IMR-90 (cell line): ENCODE results near the gene MRPL47. TPM values are rescaled to one million over a fixed set of nuclear protein-coding genes. Genes with fewer than 3 reads are reported as not detected.

Source experiments
- ATAC-seq: fragments of 200-7000 bp; cut with Tn5 transposase; 2 replicates; pipeline ENCODE4 v1.9.1; 2020; ENCODE audit warnings: low read depth, mild to moderate bottlenecking, moderate library complexity
- BruUV-seq: library from RNA; stranded (reverse); fragments of 400-500 nt; replicated peaks from 2 replicates; lab custom pipeline; 2021; lab: Mats Ljungman, UMichigan
- CTCF ChIA-PET: fragments of 300-600 bp; formaldehyde crosslinking; extraction: SDS; loops from one replicate; lab custom pipeline; 2021; ENCODE audit warnings: antibody characterized with exemption; lab: Yijun Ruan, JAX
- POLR2A ChIA-PET: fragments of 300-600 bp; sonication (Branson Sonifier 250); formaldehyde crosslinking; loops from one replicate; lab custom pipeline; 2022; ENCODE audit warnings: antibody characterized with exemption; ENCODE audit not compliant: unreplicated experiment; lab: Charles Lee
- DNase-seq: peaks from one replicate; pipeline ENCODE4 v3.0.0; 2013
- H2AFZ ChIP-seq: replicated peaks from 2 replicates; pipeline ENCODE3; 2013; ENCODE audit warnings: low read length, mild to moderate bottlenecking; ENCODE audit not compliant: poor library complexity
- H2AK5ac ChIP-seq: 2 replicates; pipeline ENCODE4 v1.6.1; 2013; ENCODE audit warnings: low read depth, low read length, inconsistent platforms
- H2AK9ac ChIP-seq: replicated peaks from 2 replicates; pipeline ENCODE3; 2013; ENCODE audit warnings: mild to moderate bottlenecking, low read depth, low read length, moderate library complexity; ENCODE audit not compliant: poor library complexity
- H2BK120ac ChIP-seq: 2 replicates; pipeline ENCODE4 v1.6.1; 2013; ENCODE audit warnings: low read depth, low read length, inconsistent platforms
- H2BK15ac ChIP-seq: 3 replicates; pipeline ENCODE4 v1.6.1; 2013; ENCODE audit warnings: low read depth, low read length, inconsistent platforms
- H2BK20ac ChIP-seq: 2 replicates; pipeline ENCODE4 v1.6.1; 2013; ENCODE audit warnings: low read depth, mild to moderate bottlenecking, inconsistent platforms, low read length, moderate library complexity
- H2BK5ac ChIP-seq: 2 replicates; pipeline ENCODE4 v1.6.1; 2013; ENCODE audit warnings: mild to moderate bottlenecking, low read depth, low read length, inconsistent platforms; ENCODE audit not compliant: poor library complexity, severe bottlenecking
- H3K14ac ChIP-seq: replicated peaks from 2 replicates; pipeline ENCODE4 v1.6.1; 2013; ENCODE audit warnings: low read depth, low read length, inconsistent platforms
- H3K18ac ChIP-seq: 2 replicates; pipeline ENCODE4 v1.6.1; 2013; ENCODE audit warnings: low read depth, low read length, control low read depth
- H3K23ac ChIP-seq: 2 replicates; pipeline ENCODE4 v1.6.1; 2013; ENCODE audit warnings: low read depth, low read length, inconsistent platforms
- H3K27ac ChIP-seq: 2 replicates; pipeline ENCODE4 v1.5.1; 2013; ENCODE audit warnings: mild to moderate bottlenecking, control low read depth, low read length; ENCODE audit not compliant: insufficient read depth
- H3K27me3 ChIP-seq: 2 replicates; pipeline ENCODE4 v1.6.1; 2013; ENCODE audit warnings: low read length; ENCODE audit not compliant: control insufficient read depth, insufficient read depth
- H3K36me3 ChIP-seq: 2 replicates; pipeline ENCODE4 v1.6.1; 2013; ENCODE audit warnings: low read length, mixed read lengths; ENCODE audit not compliant: control insufficient read depth, insufficient read depth
- H3K4ac ChIP-seq: 2 replicates; pipeline ENCODE4 v1.6.1; 2013; ENCODE audit warnings: low read depth, low read length, inconsistent platforms
- H3K4me1 ChIP-seq: 2 replicates; pipeline ENCODE4 v1.6.1; 2013; ENCODE audit warnings: low read length, mixed read lengths; ENCODE audit not compliant: control insufficient read depth, insufficient read depth
- H3K4me2 ChIP-seq: 2 replicates; pipeline ENCODE4 v1.6.1; 2013; ENCODE audit warnings: low read depth, mild to moderate bottlenecking, control low read depth, low read length, moderate library complexity
- H3K4me3 ChIP-seq: 2 replicates; pipeline ENCODE4 v1.5.1; 2013; ENCODE audit warnings: low read depth, mild to moderate bottlenecking, control low read depth, low read length, moderate library complexity; ENCODE audit not compliant: insufficient read depth
- H3K56ac ChIP-seq: 2 replicates; pipeline ENCODE4 v1.6.1; 2013; ENCODE audit warnings: low read length, inconsistent platforms; ENCODE audit not compliant: insufficient read depth; ENCODE audit errors: extremely low read depth
- H3K79me1 ChIP-seq, 2 experiments: 2 replicates each; pipeline ENCODE4 v1.6.1; 2013; ENCODE audit warnings: low read length in 2 of 2, inconsistent platforms in 1 of 2, low read depth in 1 of 2
- H3K9ac ChIP-seq: 2 replicates; pipeline ENCODE4 v1.6.1; 2013; ENCODE audit warnings: low read depth, low read length, control low read depth
- H3K9me1 ChIP-seq: 2 replicates; pipeline ENCODE4 v1.6.1; 2013; ENCODE audit warnings: low read length, inconsistent platforms; ENCODE audit not compliant: insufficient read depth
- H3K9me3 ChIP-seq: 2 replicates; pipeline ENCODE4 v1.6.1; 2013; ENCODE audit warnings: low read length; ENCODE audit not compliant: control insufficient read depth, insufficient read depth
- H4K20me1 ChIP-seq: 2 replicates; pipeline ENCODE4 v1.6.1; 2013; ENCODE audit warnings: low read length, inconsistent platforms; ENCODE audit not compliant: insufficient read depth
- H4K5ac ChIP-seq: 2 replicates; pipeline ENCODE4 v1.6.1; 2013; ENCODE audit warnings: mild to moderate bottlenecking, low read depth, low read length, control low read depth
- H4K8ac ChIP-seq, 2 experiments: 2 replicates each; pipeline ENCODE4 v1.6.1; 2013; ENCODE audit warnings: low read depth in 2 of 2, low read length in 2 of 2, control low read depth in 1 of 2, inconsistent platforms in 1 of 2
- H4K91ac ChIP-seq: 2 replicates; pipeline ENCODE4 v1.6.1; 2013; ENCODE audit warnings: low read depth, low read length, inconsistent platforms; ENCODE audit not compliant: insufficient read depth
- BHLHE40 ChIP-seq: fragments of 150-350 bp; IDR thresholded peaks from 2 replicates; pipeline ENCODE4 v1.6.1; 2016; ENCODE audit warnings: mild to moderate bottlenecking, low read depth, low read length
- CEBPB ChIP-seq: IDR thresholded peaks from 2 replicates; pipeline ENCODE4 v1.6.1; 2012; ENCODE audit warnings: low read depth, low read length, improper control_type of control experiment
- CHD1 ChIP-seq: IDR thresholded peaks from 2 replicates; pipeline ENCODE4 v1.6.1; 2012; ENCODE audit warnings: low read depth, low read length, improper control_type of control experiment
- FOS ChIP-seq: fragments of 150-350 bp; IDR thresholded peaks from 2 replicates; pipeline ENCODE4 v1.6.1; 2016; ENCODE audit warnings: low read depth, low read length
- MAFK ChIP-seq: IDR thresholded peaks from 2 replicates; pipeline ENCODE4 v1.6.1; 2012; ENCODE audit warnings: low read depth, low read length, improper control_type of control experiment
- MXI1 ChIP-seq: IDR thresholded peaks from 2 replicates; pipeline ENCODE4 v1.6.1; 2012; ENCODE audit warnings: low read depth, mild to moderate bottlenecking, low read length, moderate library complexity, borderline replicate concordance
- NFE2L2 ChIP-seq: fragments of 150-350 bp; IDR thresholded peaks from 2 replicates; pipeline ENCODE4 v1.6.1; 2016; ENCODE audit warnings: low read depth, mild to moderate bottlenecking, low read length
- POLR2A ChIP-seq: IDR thresholded peaks from 2 replicates; pipeline ENCODE4 v1.6.1; 2012; ENCODE audit warnings: mild to moderate bottlenecking, low read depth, low read length
- RCOR1 ChIP-seq: IDR thresholded peaks from 2 replicates; pipeline ENCODE4 v1.6.1; 2012; ENCODE audit warnings: mild to moderate bottlenecking, low read length, improper control_type of control experiment; ENCODE audit not compliant: insufficient replicate concordance
- RFX5 ChIP-seq: IDR thresholded peaks from 2 replicates; pipeline ENCODE4 v1.8.0; 2012; ENCODE audit warnings: low read depth, mild to moderate bottlenecking, low read length, moderate library complexity
- SMC3 ChIP-seq: fragments of 150-350 bp; IDR thresholded peaks from 2 replicates; pipeline ENCODE4 v1.6.1; 2016; ENCODE audit warnings: low read depth, mild to moderate bottlenecking, antibody characterized with exemption, low read length, moderate library complexity
- USF2 ChIP-seq: fragments of 150-350 bp; IDR thresholded peaks from 2 replicates; pipeline ENCODE4 v1.6.1; 2017; ENCODE audit warnings: mild to moderate bottlenecking, antibody characterized with exemption, low read length, low read depth
- WGBS, 2 experiments: methylation state at CpG; one replicate each; pipeline versions ENCODE4 v1.1.5 to v1.1.7; 2013; ENCODE audit warnings: missing lambda C conversion rate in 2 of 2; ENCODE audit not compliant: insufficient read length in 1 of 2; ENCODE audit errors: extremely low coverage in 2 of 2; 5-methylcytosine and 5-hydroxymethylcytosine counted together
- dilution Hi-C: fragments of 300-500 bp; cut with HindIII; formaldehyde crosslinking; loops from one replicate; pipeline ENCODE4 v1.14.3; 2018; ENCODE audit warnings: low sequenced_read_pairs; ENCODE audit not compliant: unreplicated experiment
- in situ Hi-C: fragments of 300-500 bp; cut with MboI; formaldehyde crosslinking; loops from 3 replicates; pipeline ENCODE4 v1.14.3; 2019; ENCODE audit warnings: low sequenced_read_pairs, inconsistent platforms, mixed read lengths
- intact Hi-C: fragments of 100-400 bp; cut with micrococcal nuclease; formaldehyde crosslinking; loops from 2 replicates; pipeline ENCODE4 v1.10.0; 2022
- polyA plus RNA-seq, 3 experiments: library from polyadenylated mRNA; depleted of rRNA; stranded (reverse); fragments of >200 nt; gene quantifications; 2 replicates each; pipeline ENCODE4 v1.2.3, GENCODE V29; 2012; ENCODE audit warnings: low replicate concordance in 1 of 3
- total RNA-seq: library from RNA; depleted of rRNA; stranded (reverse); fragments of >200 nt; gene quantifications from 2 replicates; pipeline ENCODE4 v1.2.3, GENCODE V29; 2012
- TF ChIP-seq, protein P1 (sequence below): fragments of 150-350 bp; IDR thresholded peaks from 2 replicates; pipeline ENCODE4 v1.6.1; 2016; ENCODE audit warnings: low read depth, mild to moderate bottlenecking, low read length, moderate library complexity, borderline replicate concordance

MRPL47 gene
- total and polyA plus RNA-seq, 2 of the 4 experiments (the other 2 are of a cell fraction): 41.4 to 43.7 TPM

GRCh38 chr3:179546814-179547241 lies 57.6 kb downstream of the MRPL47 start (continued):
- TF ChIP-seq MAFK (no peak), NFE2L2 (no peak), RFX5 (no peak)

DNA sequence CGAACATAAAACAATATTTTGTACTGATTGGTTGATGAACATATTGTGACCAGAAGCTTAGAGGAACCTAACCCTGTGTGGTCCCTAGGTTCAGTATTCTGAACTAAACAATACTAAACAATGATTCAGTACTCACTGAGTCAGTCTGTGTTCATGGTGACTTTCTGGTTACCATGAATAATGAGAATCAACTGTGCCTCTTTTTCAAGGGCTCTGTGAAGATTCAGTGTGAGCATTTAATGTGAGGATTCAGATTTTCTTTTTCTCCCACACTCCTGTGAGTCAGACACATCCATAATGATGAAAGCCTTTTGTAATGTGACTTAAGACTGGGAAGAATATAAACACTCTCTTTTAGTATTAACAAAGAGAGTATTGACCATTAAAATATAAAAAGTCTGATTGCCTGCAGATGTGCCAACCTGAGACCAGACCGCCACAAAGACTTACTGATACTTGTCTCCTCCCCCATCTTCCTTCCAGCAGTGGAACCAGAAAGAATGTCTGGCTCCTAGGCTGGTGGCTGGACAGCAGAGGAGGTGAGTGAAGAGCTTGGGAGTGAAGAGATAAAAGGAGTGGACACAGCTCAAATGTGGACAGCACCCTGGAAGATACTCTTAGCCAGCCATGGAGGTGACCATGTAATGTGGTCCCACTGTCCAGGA lies 59.3 kb downstream of the MRPL47 start:
- ATAC-seq (peak; percentile 92), DNase-seq (peak; percentile 97)
- H4K20me1 ChIP-seq: no peaks in the 10 kb centered on the region
- POLR2A ChIA-PET: no interaction called here
- in situ Hi-C loops: no loop called here
- dilution Hi-C loops: no loop called here
- H4K5ac ChIP-seq: no peak overlapping the region
- peak overlapping the region; percentile 55 for H3K27ac ChIP-seq
- H2AFZ ChIP-seq: peak overlapping the region; percentile 68
- H2AK5ac ChIP-seq: peak overlapping the region; percentile 37; the same call in 1 of the 2 replicates
- peak overlapping the region; percentile 42 for H3K18ac ChIP-seq
- H2BK20ac ChIP-seq: peak overlapping the region; percentile 54
- no peak overlapping the region for H3K9ac ChIP-seq
- H3K4me3 ChIP-seq: no peak overlapping the region
- H3K4me2 ChIP-seq: peak overlapping the region; percentile 47; the same call in 1 of the 2 replicates
- BruUV-seq: no TSS peak
- H2BK120ac ChIP-seq: peak overlapping the region; percentile 33; the same call in 1 of the 2 replicates
- intact Hi-C loops: no loop called here
- H2BK15ac ChIP-seq: 0 out of 3 replicates have a peak overlapping the region, but pooled peaks have one; percentile 12
- H2BK5ac ChIP-seq: peak overlapping the region; percentile 74
- peaks cover 7% of the 10 kb centered on the region for H3K9me3 ChIP-seq
- peak overlapping the region; percentile 14; the same call in 1 of the 2 replicates for H3K23ac ChIP-seq
- H2AK9ac ChIP-seq: peak overlapping the region; percentile 8
- no peaks in the 10 kb centered on the region for H3K27me3 ChIP-seq
- H3K9me1 ChIP-seq: no peaks in the 10 kb centered on the region
- H3K36me3 ChIP-seq: no peaks in the 10 kb centered on the region
- 0 out of 2 replicates have a peak overlapping the region, but pooled peaks have one; percentile 24 for H3K14ac ChIP-seq
- H3K4ac ChIP-seq: peak overlapping the region; percentile 34; the same call in 1 of the 2 replicates
- no peaks in the 10 kb centered on the region for H3K79me1 ChIP-seq
- CTCF ChIA-PET: no interaction called here
- H3K4me1 ChIP-seq: 0 out of 2 replicates have a peak, but pooled peaks cover 3% of the 10 kb centered on the region
- 0 out of 2 replicates have a peak overlapping the region, but pooled peaks have one; percentile 34 for H4K91ac ChIP-seq
- H3K56ac ChIP-seq: no peak overlapping the region
- no CpG with 5 or more reads among the region's 2 CpGs for WGBS, 2 experiments
- peak overlapping the region in 1 of 2 experiments; percentile 7; a peak in 2 of 4 replicates for H4K8ac ChIP-seq
- TF ChIP-seq USF2 (no peak), SMC3 (no peak), CHD1 (no peak), MXI1 (no peak), FOS (peak; percentile 88), BHLHE40 (no peak), MAFK (no peak), POLR2A (no peak), RCOR1 (no peak), NFE2L2 (no peak; the same call in 1 of the 2 replicates), CEBPB (peak; percentile 82)
- TF ChIP-seq, protein P1, sequence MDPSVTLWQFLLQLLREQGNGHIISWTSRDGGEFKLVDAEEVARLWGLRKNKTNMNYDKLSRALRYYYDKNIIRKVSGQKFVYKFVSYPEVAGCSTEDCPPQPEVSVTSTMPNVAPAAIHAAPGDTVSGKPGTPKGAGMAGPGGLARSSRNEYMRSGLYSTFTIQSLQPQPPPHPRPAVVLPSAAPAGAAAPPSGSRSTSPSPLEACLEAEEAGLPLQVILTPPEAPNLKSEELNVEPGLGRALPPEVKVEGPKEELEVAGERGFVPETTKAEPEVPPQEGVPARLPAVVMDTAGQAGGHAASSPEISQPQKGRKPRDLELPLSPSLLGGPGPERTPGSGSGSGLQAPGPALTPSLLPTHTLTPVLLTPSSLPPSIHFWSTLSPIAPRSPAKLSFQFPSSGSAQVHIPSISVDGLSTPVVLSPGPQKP: no peak
